Body of pancreas (tissue), 4 donors: ENCODE results near the gene PDLIM4.

Experiments used
- CTCF ChIP-seq, 7 experiments: fragments of 450-650 bp in 4 of 7; fragments of 200-600 bp in 3 of 7; sonication (generic) in 3 of 7; IDR thresholded peaks; one replicate each; pipeline ENCODE4 v1.5.1; 2016 to 2019; ENCODE audit warnings: antibody characterized with exemption in 7 of 7
- POLR2A ChIP-seq, 3 donors: fragments of 450-650 bp; IDR thresholded peaks; one replicate each; pipeline ENCODE4 v1.6.1; 2016; ENCODE audit warnings: antibody characterized with exemption in 3 of 3, mild to moderate bottlenecking in 2 of 3

- TF ChIP-seq CTCF (IDR thresholded peaks at IDR 0.05) (no peak), POLR2A (IDR thresholded peaks at IDR 0.05) (no peak)
Measured at GRCh38 chr5:132260051-132260450, 2.6 kb downstream of the PDLIM4 start.
